ENCODE results near the gene MAP3K7.

MAP3K7 gene

GRCh38 chr6:90466154-90466940 is 120.5 kb downstream of the MAP3K7 start:
- ChIA-PET CTCF (interaction anchor here (0.8 kb wide), 1 partner anchor 35 kb away, joined by 3 read pairs; no protein-coding TSS in a partner anchor), POLR2A (no interaction called here)
- TF ChIP-seq SUZ12 (IDR thresholded peaks at IDR 0.05) (no peak), FOXM1 (IDR thresholded peaks at IDR 0.05; ENCODE audit: borderline replicate concordance) (no peak), CTBP1 (IDR thresholded peaks at IDR 0.05; ENCODE audit: borderline replicate concordance) (no peak), TARDBP (IDR thresholded peaks at IDR 0.05) (no peak), SP1 (IDR thresholded peaks at IDR 0.05) (no peak), NFRKB (IDR thresholded peaks at IDR 0.05) (no peak), LEF1 (IDR thresholded peaks at IDR 0.05; ENCODE audit: borderline replicate concordance) (no peak), L3MBTL2 (conservative IDR thresholded peaks at IDR 0.05) (no peak), BHLHE40 (IDR thresholded peaks at IDR 0.05; ENCODE audit: borderline replicate concordance) (no peak), ELF4 (IDR thresholded peaks at IDR 0.05) (no peak), FOXA1 (IDR thresholded peaks at IDR 0.05) (no peak), FOXK2 (IDR thresholded peaks at IDR 0.05) (no peak), PKNOX1 (IDR thresholded peaks at IDR 0.05) (no peak), ZNF384 (IDR thresholded peaks at IDR 0.05) (no peak), HDGF (IDR thresholded peaks at IDR 0.05; ENCODE audit: borderline replicate concordance) (no peak), ARNT (IDR thresholded peaks at IDR 0.05) (no peak)
- DNase-seq (ENCODE audit: extremely low spot score): no peak

GRCh38 chr6:90465686-90466085 is 121.2 kb downstream of the MAP3K7 start:
- ChIA-PET POLR2A (no interaction called here), CTCF (no interaction called here)
- no peak for DNase-seq (ENCODE audit: extremely low spot score)
- TF ChIP-seq L3MBTL2 (conservative IDR thresholded peaks at IDR 0.05): no peak
- TF ChIP-seq ZNF384 (IDR thresholded peaks at IDR 0.05): no peak
- TF ChIP-seq FOXK2 (IDR thresholded peaks at IDR 0.05): no peak
- TF ChIP-seq FOXA1 (IDR thresholded peaks at IDR 0.05): no peak
- TF ChIP-seq SP1 (IDR thresholded peaks at IDR 0.05): no peak
- TF ChIP-seq SUZ12 (IDR thresholded peaks at IDR 0.05): no peak
- TF ChIP-seq LEF1 (IDR thresholded peaks at IDR 0.05; ENCODE audit: borderline replicate concordance): no peak
- no peak for TF ChIP-seq NFRKB (IDR thresholded peaks at IDR 0.05)
- TF ChIP-seq ARNT (IDR thresholded peaks at IDR 0.05): no peak
- TF ChIP-seq PKNOX1 (IDR thresholded peaks at IDR 0.05): no peak
- no peak for TF ChIP-seq HDGF (IDR thresholded peaks at IDR 0.05; ENCODE audit: borderline replicate concordance)
- TF ChIP-seq BHLHE40 (IDR thresholded peaks at IDR 0.05; ENCODE audit: borderline replicate concordance): no peak
- no peak for TF ChIP-seq TARDBP (IDR thresholded peaks at IDR 0.05)
- no peak for TF ChIP-seq ELF4 (IDR thresholded peaks at IDR 0.05)
- TF ChIP-seq FOXM1 (IDR thresholded peaks at IDR 0.05; ENCODE audit: borderline replicate concordance): no peak
- no peak for TF ChIP-seq CTBP1 (IDR thresholded peaks at IDR 0.05; ENCODE audit: borderline replicate concordance)

DNA sequence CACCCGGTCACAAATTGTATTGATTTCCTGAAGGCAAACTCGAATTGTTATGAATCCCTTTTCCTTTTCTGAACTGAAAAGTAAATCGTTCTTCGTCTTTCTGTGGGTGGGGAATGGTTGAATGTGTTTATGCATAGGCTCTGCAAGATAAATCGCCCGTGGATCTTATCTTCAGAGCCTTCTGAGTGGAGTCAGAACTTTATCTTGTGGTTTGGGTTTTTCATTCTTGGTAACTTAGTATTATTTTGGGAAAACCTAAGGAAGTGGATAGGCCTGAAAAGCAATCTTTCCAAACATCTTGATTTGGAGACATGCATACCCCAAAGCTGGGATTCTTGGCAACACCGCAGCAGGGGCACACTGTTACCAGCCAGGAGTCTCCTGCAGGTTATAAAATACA is 122.4 kb downstream of the MAP3K7 start:
- no peak for DNase-seq (ENCODE audit: extremely low spot score)
- ChIA-PET POLR2A (no interaction called here), CTCF (no interaction called here)
- TF ChIP-seq TARDBP (IDR thresholded peaks at IDR 0.05) (no peak), FOXK2 (IDR thresholded peaks at IDR 0.05) (no peak), ARNT (IDR thresholded peaks at IDR 0.05) (no peak), FOXA1 (IDR thresholded peaks at IDR 0.05) (no peak), SUZ12 (IDR thresholded peaks at IDR 0.05) (no peak), NFRKB (IDR thresholded peaks at IDR 0.05) (no peak), ELF4 (IDR thresholded peaks at IDR 0.05) (no peak), ZNF384 (IDR thresholded peaks at IDR 0.05) (no peak)

- TF ChIP-seq FOXM1 (IDR thresholded peaks at IDR 0.05; ENCODE audit: borderline replicate concordance) (no peak), SUZ12 (IDR thresholded peaks at IDR 0.05) (no peak), LEF1 (IDR thresholded peaks at IDR 0.05; ENCODE audit: borderline replicate concordance) (no peak), PKNOX1 (IDR thresholded peaks at IDR 0.05) (no peak), NFRKB (IDR thresholded peaks at IDR 0.05) (no peak), HDGF (IDR thresholded peaks at IDR 0.05; ENCODE audit: borderline replicate concordance) (no peak), FOXA1 (IDR thresholded peaks at IDR 0.05) (no peak), ELF4 (IDR thresholded peaks at IDR 0.05) (no peak), BHLHE40 (IDR thresholded peaks at IDR 0.05; ENCODE audit: borderline replicate concordance) (no peak), ZNF384 (IDR thresholded peaks at IDR 0.05) (no peak)
- POLR2A ChIA-PET: no interaction called here
- no peak for DNase-seq (ENCODE audit: extremely low spot score)
- CTCF ChIA-PET: no interaction called here
Observed at GRCh38 chr6:90463874-90464273, 123.0 kb downstream of the MAP3K7 start.

Data from HEK293T (cell line).